ENCODE data around the gene CMC2.

DNA sequence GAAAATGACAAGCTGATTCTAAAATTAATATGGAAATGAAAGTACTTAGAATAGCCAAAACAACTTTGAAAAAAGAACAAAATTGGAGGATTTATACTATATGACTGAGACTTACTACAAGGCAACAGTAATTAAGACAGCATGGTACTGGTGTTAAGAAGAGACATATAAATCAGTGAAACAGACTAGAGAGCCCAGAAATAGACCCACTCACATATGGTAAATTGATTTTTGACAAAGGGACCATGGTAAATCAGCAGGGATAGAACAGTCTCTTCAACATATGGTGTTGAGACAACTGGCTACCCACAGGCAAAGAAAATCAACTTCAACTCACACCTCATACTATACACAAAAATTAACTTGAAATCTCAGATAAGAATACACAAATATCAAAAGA is 12.9 kb downstream of the CMC2 start:
- TF ChIP-seq TAF1 (IDR thresholded peaks at IDR 0.05; ENCODE audit: borderline replicate concordance, insufficient read depth, low read length) = no peak
- TF ChIP-seq, protein P1, sequence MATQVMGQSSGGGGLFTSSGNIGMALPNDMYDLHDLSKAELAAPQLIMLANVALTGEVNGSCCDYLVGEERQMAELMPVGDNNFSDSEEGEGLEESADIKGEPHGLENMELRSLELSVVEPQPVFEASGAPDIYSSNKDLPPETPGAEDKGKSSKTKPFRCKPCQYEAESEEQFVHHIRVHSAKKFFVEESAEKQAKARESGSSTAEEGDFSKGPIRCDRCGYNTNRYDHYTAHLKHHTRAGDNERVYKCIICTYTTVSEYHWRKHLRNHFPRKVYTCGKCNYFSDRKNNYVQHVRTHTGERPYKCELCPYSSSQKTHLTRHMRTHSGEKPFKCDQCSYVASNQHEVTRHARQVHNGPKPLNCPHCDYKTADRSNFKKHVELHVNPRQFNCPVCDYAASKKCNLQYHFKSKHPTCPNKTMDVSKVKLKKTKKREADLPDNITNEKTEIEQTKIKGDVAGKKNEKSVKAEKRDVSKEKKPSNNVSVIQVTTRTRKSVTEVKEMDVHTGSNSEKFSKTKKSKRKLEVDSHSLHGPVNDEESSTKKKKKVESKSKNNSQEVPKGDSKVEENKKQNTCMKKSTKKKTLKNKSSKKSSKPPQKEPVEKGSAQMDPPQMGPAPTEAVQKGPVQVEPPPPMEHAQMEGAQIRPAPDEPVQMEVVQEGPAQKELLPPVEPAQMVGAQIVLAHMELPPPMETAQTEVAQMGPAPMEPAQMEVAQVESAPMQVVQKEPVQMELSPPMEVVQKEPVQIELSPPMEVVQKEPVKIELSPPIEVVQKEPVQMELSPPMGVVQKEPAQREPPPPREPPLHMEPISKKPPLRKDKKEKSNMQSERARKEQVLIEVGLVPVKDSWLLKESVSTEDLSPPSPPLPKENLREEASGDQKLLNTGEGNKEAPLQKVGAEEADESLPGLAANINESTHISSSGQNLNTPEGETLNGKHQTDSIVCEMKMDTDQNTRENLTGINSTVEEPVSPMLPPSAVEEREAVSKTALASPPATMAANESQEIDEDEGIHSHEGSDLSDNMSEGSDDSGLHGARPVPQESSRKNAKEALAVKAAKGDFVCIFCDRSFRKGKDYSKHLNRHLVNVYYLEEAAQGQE (IDR thresholded peaks at IDR 0.05; ENCODE audit: insufficient read depth in 1 of 2, low read depth in 2 of 2, low read length in 2 of 2) = no peak
